SHP77 (cell line): Measurements from ENCODE around the gene CDH13.

Experiments used
- DNase-seq, 2 experiments: peaks; one replicate each; lab custom pipeline; 2025; lab: John Stamatoyannopoulos, UW

Gene CDH13

DNA sequence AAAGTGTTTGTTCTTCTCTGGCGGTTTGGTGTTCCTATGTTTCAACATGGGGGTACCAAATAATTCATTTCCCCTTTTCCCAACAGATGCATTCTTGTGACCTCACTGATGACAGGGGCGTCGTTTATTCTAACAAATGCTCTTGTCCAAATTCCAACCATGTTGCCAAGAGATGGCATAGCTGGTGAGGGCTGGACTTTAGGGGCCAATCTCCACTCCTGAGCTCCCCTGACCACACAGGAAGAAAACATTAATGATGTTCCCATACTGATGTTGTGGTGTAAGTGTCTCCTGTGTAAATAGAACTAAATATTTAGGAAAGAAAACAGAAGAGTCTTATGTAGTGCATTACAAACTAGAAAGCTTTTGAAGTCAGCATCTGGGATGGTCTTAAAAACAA lies 431.6 kb downstream of the CDH13 start:
- DNase-seq = no peak

DNA sequence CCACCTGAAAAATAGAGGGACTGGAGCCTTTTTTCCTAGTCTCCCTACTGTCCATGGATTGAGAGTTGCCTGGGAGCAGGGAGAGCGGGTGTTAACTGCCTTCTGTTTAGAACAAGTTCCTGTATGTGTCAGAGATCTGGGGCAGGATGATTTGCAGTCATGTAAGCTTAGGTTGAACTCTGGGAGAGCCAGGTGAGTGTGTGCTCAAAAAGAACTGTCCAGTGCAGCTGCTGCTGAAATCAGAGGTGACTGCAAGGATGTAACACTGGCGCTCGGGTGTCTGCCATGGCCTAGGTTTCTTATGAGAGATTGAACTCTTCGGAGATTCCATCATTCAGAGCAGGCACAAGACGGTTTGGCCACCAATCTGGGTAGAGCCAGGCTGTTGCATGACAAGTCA lies 432.5 kb downstream of the CDH13 start:
- no peak for DNase-seq

DNA sequence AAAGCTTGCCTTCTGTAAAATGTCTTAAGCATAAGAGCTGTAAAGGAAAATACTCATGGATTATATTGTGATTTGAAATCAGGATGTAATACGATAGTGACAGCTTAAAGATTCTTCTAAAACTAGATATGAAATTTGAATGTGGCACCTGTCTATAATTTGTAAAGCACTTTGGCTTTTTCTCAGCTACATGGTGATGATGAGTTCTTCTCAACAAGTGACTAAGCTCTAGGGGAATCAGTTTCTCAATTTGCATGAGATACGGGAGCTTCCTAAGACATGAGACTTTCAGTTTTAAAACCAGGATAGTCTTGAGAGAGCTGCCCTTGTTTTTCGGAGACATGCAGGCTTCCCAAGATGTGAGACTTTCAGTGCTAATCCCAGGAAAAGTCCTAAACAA lies 439.2 kb downstream of the CDH13 start:
- DNase-seq = no peak

DNA sequence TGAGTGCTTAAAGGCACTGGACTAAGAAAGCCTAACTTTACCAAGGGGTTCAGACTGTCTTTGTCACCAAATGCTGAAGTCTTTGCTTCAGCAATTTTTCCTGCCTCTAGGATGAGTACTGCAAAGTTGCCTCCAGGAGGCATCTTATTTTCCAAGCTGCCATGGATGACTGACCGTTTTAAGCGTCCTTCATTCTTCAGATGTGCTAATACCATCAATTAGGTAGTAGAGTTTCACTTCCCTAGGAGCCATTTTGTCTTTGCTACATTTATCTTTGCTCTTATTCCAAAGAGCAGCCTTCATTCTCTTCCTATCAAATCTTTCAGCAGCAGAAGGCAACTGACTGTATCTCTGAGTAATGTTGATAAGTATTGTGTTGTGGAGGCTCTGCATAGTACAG lies 440.1 kb downstream of the CDH13 start:
- no peak for DNase-seq

DNA sequence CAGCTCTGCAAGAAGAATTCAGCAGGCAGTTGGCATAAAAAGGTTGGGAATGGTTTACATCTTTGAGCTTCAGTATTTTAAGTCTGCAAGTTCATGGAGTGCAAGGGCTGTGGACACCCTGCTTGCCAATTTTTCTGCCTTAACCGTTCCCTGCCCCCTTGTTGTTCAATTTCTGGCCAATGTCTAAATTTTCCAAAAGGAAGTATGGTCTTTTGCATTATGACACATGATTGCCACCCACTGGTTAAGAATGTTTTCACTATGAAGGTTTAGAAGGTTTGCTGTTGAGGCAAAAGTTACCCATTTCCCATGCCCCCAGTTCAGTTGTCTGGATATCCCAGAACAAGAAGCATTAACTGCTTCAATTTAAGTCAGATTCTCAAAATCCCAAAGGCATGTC lies 441.9 kb downstream of the CDH13 start:
- no peak for DNase-seq

DNA sequence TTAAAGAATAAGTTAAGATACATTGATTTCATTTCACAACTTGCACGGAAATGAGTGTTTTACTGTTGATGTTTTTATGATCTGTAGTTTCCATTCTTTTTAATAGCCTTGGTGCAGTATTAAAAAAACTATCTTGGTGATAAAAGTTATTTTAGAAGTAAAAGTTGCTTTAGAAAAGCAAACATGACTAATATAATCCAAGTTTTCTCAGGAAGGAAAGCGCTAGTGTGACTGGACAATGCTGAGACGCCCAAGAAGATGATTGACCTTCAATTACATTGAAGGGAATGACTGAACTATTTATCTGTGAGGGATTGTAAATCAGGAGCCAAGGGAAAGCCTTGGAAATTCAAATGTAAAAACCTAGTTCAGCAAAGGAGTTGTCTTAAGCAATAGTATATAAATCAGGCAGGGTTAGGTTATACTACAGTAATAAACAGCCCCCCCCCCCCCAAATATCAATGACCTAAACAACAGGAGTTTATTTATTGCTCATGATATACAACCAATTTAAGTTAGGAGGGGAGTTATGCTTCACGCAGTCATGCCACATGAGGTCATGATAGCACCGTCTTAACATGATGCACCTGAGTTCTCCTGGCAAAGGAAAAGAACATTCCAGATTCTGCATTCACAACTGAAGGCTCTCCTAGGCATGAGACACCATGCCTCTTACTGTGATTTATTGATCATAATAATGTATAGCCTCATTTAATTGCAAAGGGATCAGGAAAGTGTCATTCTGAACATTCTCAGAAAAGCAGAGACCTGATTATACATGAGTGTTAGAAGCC lies 443.8 kb downstream of the CDH13 start:
- no peak for DNase-seq

DNA sequence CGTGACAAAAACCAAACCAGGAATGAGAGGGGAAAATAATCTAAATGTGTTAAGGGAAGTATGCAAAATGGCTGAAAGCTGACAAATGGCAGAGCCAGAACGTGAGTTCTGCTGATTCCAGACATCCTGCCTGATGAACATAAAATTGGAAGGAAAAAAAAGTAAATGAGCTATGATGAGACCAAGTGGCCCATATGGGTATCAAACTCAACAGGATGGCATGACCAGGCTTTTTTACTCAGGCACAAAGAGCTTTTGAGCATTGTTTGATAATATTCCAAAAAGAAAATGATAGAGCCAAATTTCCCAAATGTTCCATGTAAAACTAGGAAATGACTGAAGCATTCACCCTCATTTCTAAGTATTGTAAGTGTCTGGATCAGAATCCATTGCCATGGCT lies 449.2 kb downstream of the CDH13 start:
- DNase-seq = no peak

DNA sequence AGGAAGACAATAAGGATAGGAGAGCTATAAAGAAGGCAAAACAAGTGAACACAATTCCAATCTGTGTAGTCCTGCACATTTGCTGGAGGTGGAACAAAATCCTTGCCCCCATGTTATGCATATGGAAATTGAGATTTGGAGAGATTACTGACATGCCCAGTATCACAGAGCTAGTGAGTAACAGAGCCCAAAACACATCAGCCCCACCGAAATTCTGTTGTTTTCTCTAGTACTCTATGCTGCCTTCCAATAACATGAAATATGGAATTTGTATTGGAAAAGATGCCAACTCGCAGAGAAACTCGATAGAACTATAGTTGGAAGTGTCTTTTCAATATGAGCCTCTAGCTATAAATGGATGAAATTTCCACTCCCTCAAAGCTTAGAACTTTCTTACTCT lies 456.6 kb downstream of the CDH13 start:
- no peak for DNase-seq

DNA sequence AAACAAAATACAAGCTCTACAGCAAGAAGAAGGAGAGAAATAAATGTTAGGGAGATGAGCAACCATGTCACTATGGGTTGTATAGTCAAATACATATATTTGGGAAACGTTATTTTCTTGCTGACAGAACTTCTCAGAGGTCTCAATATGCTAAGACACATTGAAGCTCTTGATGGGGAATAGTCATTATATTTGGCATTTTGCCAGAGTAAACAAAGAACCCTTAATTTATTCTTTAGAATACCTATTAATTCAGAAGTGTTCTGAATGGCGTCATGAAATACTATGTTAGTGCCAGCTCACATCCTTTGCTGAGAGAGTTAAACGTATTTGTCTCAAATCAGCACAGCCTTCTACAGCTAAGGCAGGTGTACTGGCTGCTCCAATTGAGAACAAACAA lies 458.9 kb downstream of the CDH13 start:
- DNase-seq = no peak

DNA sequence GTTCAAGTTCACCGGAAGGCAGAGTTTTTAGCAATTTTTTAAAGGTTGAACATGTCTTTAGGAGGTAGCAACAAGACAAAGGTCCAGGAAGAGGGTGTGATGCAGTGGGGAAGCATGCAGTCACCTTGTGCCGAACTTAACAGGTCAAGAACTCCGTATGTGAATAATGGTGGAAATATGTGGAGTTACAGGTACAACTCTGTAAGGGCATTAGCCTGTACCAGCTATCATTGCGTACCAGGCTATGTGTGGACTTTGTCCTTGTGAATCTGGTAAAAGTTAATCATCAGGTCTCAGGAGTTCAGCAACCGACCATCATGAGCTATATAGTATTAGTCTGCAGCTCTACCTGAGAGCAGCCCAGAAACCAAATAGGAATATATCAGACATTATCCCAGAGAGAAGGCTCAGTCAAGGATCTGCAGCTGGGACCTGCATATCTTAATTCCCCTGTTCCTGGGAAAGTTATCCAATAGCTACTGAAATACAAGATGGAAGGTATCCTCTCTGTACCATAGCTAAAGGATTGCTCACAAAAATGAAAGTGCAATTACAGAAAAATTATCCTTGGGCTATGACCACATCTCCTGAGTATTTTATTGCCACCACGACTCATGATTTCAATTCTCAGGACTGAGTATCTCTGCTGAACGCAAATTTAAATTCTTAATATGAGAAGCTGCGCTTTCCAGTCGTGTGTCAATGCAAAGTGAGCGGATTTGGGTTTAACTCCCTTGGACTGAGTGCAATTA lies 469.3 kb downstream of the CDH13 start:
- DNase-seq = no peak

DNA sequence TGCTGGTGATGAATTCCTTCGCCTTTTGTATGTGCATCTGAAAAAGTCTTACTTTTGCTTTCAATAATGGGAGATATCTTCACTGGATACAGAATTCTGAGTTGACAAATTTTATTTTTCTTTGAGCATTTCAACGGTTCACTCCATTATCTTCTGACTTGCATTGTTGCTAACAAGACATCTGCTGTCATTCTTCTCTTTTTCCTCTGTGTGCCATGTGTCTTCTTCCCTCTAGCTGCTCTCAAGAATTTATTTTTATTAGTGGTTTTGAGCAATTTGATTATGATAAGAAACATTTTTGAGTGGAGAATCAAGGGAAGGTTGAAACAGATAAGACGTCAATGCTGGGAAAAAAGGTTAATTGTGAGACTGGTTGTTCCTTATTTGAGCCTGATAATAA lies 471.8 kb downstream of the CDH13 start:
- DNase-seq = no peak

DNA sequence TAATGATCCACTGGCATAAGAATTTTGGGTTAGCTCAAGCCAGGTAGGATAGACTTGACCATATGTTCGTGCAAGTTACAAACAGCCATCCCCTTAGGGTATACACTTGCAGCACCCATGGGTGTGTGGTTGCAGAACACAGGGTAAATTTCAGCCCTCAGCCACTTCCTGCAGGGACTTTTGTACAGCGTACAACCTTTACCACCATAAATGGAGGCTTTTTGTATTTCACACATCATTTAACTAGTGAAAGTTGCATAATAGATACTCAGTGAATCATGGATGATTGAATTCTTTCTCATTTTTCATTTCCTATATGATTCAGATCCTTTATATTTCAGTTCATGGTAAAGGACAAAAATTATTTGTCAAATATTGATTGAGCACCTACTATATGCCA lies 473.9 kb downstream of the CDH13 start:
- no peak for DNase-seq

DNA sequence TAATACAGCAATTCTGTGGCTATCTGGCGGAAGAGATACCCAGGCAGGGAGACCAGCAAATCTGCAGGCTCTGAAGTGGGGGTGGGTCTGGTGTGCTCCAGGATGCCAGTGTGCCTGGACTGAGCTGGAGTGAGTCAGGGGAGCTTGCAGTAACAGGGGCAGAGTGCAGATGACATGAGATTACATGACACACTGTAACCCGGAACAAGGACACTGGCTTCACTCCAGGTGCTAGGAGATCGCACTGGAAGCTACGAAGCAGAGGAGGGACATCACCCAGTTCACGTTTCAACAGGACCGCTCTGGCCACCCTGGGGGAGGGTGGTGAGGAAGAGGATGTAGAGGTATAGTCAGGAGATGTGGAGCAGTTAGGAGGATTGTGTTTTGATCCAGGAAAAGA lies 475.6 kb downstream of the CDH13 start:
- no peak for DNase-seq

DNA sequence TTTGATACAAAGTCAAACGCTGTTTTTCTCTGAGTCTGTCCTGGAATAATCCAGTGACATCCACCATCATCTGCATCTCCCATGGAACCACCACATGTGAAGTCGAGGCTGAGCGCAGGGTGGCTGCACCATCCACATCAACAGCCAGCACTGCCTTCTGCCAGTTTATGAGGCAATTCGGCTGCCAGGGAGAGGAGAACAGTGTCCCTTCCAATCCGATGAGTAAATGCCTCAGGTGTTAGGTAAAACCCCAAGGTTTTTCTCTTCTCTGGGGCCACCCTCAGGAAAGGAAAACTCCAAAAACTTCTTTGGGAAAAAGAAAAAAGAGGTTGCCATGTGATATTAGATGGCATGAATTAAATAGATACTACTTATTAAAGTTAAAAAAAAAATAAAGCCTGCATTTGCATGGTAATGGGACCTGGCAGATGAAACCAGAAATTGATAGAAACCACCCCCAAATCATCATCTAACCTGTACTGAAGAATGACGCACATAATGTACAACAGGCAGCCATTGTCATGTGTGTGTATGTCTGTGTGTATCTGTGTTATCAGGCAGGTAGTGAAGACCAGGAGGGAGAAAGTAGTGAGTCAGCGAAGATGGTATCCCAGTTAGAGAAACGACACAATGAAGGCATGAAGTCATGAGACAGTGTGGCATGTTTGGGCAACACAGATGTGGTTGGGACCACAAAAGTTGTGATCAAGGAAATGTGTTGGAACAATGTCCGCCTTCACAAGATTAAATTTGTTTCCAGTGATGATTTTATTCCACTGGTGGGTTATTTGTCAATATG lies 478.7 kb downstream of the CDH13 start:
- DNase-seq = no peak

DNA sequence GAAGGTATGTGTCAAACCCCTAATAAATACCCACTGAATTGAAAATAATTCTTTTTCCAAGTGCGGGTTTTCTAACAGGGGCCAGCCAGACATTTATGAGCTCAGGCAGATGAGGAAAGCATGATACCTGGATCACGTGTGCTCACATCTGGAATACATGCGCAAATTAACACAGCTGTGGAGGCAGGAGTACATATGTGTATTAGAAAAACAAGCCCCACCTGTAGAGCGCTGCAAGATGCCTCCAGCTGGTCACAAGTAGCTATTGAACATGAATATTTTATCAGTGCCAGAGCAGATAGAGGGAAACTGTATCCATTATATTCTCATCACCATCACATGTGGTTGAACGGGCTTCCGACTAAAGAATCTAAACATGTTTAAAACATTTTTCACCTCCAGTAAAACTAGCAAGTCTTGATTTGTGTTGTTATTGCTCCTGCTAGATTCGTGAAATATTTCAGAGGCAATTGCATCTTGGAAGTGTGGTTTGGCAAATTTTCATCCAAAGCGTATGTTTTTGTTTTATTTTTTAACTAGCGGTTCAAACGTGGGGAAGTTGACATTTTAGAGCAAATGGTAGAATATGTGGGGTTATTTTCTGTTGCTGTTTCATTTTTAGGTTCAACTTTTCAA lies 482.8 kb downstream of the CDH13 start:
- DNase-seq = no peak

DNA sequence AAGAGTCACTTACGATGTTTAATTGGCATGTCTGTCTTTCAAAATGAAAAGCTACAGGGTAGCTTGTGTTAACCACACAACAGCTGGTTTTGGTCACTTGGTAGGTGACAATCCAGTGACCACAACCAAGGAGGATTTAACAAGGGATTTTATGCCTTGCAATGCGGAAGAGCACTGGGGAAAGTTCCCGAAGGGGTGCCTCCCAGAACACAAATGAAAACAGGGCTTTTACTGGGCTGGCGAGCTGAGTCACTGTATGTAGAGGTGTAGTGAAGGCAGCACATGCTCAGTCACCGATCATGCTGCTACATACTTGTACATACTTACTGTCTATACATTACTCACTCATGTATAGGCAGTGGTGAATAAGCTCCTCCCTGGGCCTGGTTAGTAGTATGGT lies 483.5 kb downstream of the CDH13 start:
- DNase-seq = no peak

DNA sequence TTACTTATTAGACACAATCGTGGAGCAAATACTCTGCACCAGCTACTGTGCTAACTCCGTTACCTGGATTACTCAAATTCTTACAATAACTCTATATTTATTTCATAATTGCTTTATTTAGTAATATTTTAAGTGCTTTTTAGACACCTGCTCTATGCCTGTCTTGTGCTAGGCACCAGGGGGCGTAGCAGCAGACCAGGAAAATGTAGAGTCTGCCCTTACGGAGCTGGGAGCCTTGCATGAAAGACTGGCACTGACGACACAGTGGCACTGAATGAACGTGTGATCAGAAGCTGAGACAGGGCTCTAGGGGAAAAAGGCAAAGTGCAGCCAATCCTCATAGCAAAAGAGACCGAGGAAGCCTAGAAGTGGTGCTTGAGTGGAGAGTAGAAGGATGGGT lies 486.5 kb downstream of the CDH13 start:
- DNase-seq = peak in 1 of 2 experiments; percentile 19

DNA sequence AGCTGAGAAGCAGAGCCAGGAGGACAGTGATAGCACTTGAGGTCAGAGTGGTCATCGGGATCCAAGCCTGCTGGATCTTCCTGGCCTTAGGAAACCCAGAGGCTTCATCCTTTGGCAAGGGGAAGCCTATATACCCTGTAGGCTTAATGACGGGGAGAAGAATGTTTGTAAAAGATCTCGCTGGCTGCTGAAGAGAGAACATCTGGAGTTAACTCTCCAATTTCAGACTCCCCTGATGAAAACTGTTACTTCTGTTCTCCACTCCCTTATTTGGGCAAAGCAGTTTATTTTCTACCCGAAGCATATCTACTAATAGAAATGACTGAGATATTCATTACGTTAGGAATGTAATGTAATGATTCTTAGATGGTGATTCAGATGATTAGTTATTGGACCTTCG lies 487.0 kb downstream of the CDH13 start:
- DNase-seq = no peak

DNA sequence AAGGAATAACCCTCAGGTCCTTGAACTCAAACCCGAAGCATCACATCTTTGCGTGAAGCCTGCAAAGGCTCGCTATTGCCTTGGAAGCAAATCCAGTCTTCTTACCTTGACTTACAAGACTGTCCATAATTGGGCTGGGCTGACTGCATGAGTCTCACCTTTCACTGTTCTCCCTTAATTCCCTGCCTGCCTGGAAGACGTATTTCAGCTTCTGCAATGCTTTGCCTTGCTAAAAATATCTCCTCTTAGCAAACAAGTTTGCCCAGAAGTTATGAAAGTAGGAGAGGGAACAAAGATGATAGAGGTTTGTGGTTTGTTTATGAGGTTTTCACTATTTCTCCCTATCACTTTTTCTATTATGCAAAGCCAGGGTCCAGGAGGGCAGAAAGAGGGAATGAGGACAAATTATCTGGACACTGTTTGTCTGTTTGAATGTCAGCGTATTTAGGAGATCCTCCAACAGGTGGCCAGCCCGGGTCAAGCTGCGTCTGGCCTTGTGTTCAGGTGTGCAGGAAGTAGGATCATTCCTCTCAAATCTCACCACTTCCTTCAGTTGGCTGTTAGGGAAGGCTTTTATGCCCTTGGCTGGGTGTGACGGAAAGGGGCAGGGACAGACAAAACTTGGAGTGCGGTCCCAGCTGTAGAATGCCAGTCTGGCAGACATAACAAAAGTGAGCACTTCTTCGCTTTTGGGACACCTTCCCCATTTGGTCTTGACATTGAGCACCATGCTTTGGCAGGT lies 488.9 kb downstream of the CDH13 start:
- no peak for DNase-seq

DNA sequence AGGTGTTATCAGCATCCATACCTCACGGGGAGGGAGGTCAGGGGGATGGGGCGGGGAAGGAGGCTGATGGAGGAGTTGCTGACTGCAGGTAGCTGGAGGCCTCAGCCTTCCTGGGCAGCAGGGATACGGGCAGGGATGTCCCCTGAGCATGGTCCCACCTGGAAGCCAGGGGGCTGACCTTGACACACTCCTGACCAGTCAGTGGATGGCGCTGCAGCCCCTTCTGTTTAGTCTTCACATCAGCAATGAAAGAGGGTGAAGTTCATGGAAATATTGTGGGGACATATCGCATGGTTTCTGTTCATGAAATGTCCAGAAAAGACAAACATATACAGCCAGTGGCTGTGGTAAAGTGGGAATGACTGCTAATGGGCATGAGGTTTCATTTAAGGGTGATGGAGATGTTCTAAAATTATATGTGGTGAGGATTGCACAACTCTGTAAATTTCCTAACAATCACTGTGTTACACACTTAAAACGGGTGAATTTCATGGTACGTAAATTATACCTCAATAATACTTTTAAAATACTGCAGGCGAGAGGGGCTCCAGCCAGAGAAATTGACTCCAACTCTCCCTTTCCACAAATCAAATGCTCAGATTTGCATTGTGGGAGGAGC lies 489.6 kb downstream of the CDH13 start:
- no peak for DNase-seq

DNA sequence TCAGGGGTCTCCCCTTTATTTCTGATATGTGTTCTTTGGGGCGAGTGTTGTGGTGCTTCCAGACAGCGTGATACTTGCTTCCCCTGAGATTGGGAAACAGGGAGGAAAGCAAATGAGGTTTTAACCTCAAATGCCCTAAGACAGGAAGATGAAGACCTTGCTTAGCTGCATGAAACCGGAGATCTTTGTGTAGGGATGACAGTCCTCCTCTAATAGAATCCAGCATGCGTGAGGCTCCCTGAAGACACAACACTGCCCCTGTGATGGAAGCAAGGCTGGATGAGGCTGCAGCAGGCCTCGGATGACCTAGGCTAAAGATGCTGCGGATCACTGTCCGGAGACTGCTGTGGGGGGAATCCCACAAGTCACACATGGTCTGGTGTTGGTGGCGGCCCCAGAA lies 491.0 kb downstream of the CDH13 start:
- no peak for DNase-seq
